DOHH2 (cell line): Measurements from ENCODE around the gene C1orf105.

ENCODE experiments used
- H3F3A ChIP-seq: fragments of 200-600 bp; sonication (generic), shearing (Covaris generic); 2 replicates; pipeline ENCODE4 v1.6.0; 2016; ENCODE audit warnings: antibody characterized with exemption, mild to moderate bottlenecking; ENCODE audit not compliant: control insufficient read depth, insufficient read depth
- H3K27ac ChIP-seq: fragments of 200-600 bp; sonication (generic); 2 replicates; pipeline ENCODE4 v1.5.1; 2014; ENCODE audit warnings: low read depth, mild to moderate bottlenecking, low read length, moderate library complexity
- H3K27me3 ChIP-seq: fragments of 200-600 bp; sonication (generic); 2 replicates; pipeline ENCODE4 v1.6.1; 2014; ENCODE audit warnings: mild to moderate bottlenecking, low read length, mixed read lengths; ENCODE audit not compliant: control insufficient read depth
- H3K36me3 ChIP-seq: fragments of 200-600 bp; sonication (generic); 2 replicates; pipeline ENCODE4 v1.6.1; 2014; ENCODE audit warnings: mild to moderate bottlenecking, low read length, moderate library complexity, mixed read lengths; ENCODE audit not compliant: control insufficient read depth
- H3K4me1 ChIP-seq: fragments of 200-600 bp; sonication (generic); 2 replicates; pipeline ENCODE4 v1.6.1; 2014; ENCODE audit warnings: mild to moderate bottlenecking, low read length, mixed read lengths; ENCODE audit not compliant: control insufficient read depth
- H3K4me2 ChIP-seq: fragments of 200-600 bp; sonication (generic); 2 replicates; pipeline ENCODE4 v1.6.0; 2014; ENCODE audit warnings: mild to moderate bottlenecking, low read length, moderate library complexity
- H3K4me3 ChIP-seq: fragments of 200-600 bp; sonication (generic); 2 replicates; pipeline ENCODE4 v1.5.1; 2014; ENCODE audit warnings: mild to moderate bottlenecking, low read length, mixed read lengths
- H3K79me2 ChIP-seq: fragments of 200-600 bp; sonication (generic); 2 replicates; pipeline ENCODE4 v1.6.1; 2014; ENCODE audit warnings: mild to moderate bottlenecking, low read length, mixed read lengths; ENCODE audit not compliant: control insufficient read depth
- H3K9me2 ChIP-seq: fragments of 200-600 bp; sonication (generic); replicated peaks from 2 replicates; pipeline ENCODE4 v1.6.1; 2014; ENCODE audit warnings: mild to moderate bottlenecking, low read length, mixed read lengths; ENCODE audit not compliant: control insufficient read depth
- H3K9me3 ChIP-seq: fragments of 200-600 bp; sonication (generic); 2 replicates; pipeline ENCODE4 v1.6.1; 2014; ENCODE audit warnings: antibody characterized with exemption, low read length, mixed read lengths; ENCODE audit not compliant: control insufficient read depth, insufficient read depth
- H4K20me1 ChIP-seq: fragments of 200-600 bp; sonication (generic); 2 replicates; pipeline ENCODE4 v1.6.0; 2014; ENCODE audit warnings: low read depth, mild to moderate bottlenecking, antibody characterized with exemption, low read length, moderate library complexity; ENCODE audit not compliant: control insufficient read depth, insufficient read depth
- CTCF ChIP-seq: fragments of 200-600 bp; sonication (generic); IDR thresholded peaks from one replicate; pipeline ENCODE4 v1.5.1; 2014; ENCODE audit warnings: antibody characterized with exemption, mild to moderate bottlenecking, low read depth, low read length; ENCODE audit not compliant: poor library complexity, severe bottlenecking
- EZH2phosphoT487 ChIP-seq: fragments of 200-600 bp; sonication (generic); IDR thresholded peaks from 2 replicates; pipeline ENCODE4 v1.6.1; 2017; ENCODE audit warnings: borderline replicate concordance, mild to moderate bottlenecking, antibody characterized with exemption, low read length, moderate library complexity, mixed read lengths

C1orf105 gene

GRCh38 chr1:172477216-172477615, 56.7 kb downstream of the C1orf105 start:
- no peaks in the 10 kb centered on the region for H3F3A ChIP-seq
- no peak overlapping the region for H3K4me3 ChIP-seq
- H3K9me2 ChIP-seq: no peaks in the 10 kb centered on the region
- no peak for TF ChIP-seq CTCF
- no peak for TF ChIP-seq EZH2phosphoT487
- H3K9me3 ChIP-seq: no peaks in the 10 kb centered on the region
- H3K79me2 ChIP-seq: no peaks in the 10 kb centered on the region
- no peak overlapping the region for H3K27ac ChIP-seq
- no peaks in the 10 kb centered on the region for H4K20me1 ChIP-seq
- no peaks in the 10 kb centered on the region for H3K4me1 ChIP-seq
- no peak overlapping the region for H3K4me2 ChIP-seq
- no peaks in the 10 kb centered on the region for H3K27me3 ChIP-seq
- no peaks in the 10 kb centered on the region for H3K36me3 ChIP-seq

GRCh38 chr1:172477741-172478140, 57.3 kb downstream of the C1orf105 start:
- no peaks in the 10 kb centered on the region for H3K79me2 ChIP-seq
- no peaks in the 10 kb centered on the region for H3F3A ChIP-seq
- no peaks in the 10 kb centered on the region for H3K9me3 ChIP-seq
- H3K27ac ChIP-seq: no peak overlapping the region
- H3K4me2 ChIP-seq: no peak overlapping the region
- no peaks in the 10 kb centered on the region for H3K4me1 ChIP-seq
- no peaks in the 10 kb centered on the region for H3K36me3 ChIP-seq
- H3K4me3 ChIP-seq: no peak overlapping the region
- no peaks in the 10 kb centered on the region for H3K27me3 ChIP-seq
- no peaks in the 10 kb centered on the region for H3K9me2 ChIP-seq
- no peak for TF ChIP-seq EZH2phosphoT487
- no peak for TF ChIP-seq CTCF
- H4K20me1 ChIP-seq: no peaks in the 10 kb centered on the region

GRCh38 chr1:172478485-172478884, 58.0 kb downstream of the C1orf105 start:
- Histone ChIP-seq H3K36me3 (no peaks in the 10 kb centered on the region), H3K9me2 (no peaks in the 10 kb centered on the region), H3K4me2 (no peak overlapping the region), H3K4me3 (no peak overlapping the region), H3K9me3 (no peaks in the 10 kb centered on the region), H4K20me1 (no peaks in the 10 kb centered on the region), H3K4me1 (no peaks in the 10 kb centered on the region), H3K27me3 (no peaks in the 10 kb centered on the region), H3F3A (no peaks in the 10 kb centered on the region), H3K27ac (no peak overlapping the region), H3K79me2 (no peaks in the 10 kb centered on the region)
- TF ChIP-seq EZH2phosphoT487 (no peak), CTCF (no peak)

- Histone ChIP-seq H3K4me2 (no peak overlapping the region), H3K9me3 (no peaks in the 10 kb centered on the region), H3F3A (no peaks in the 10 kb centered on the region), H3K79me2 (no peaks in the 10 kb centered on the region), H3K9me2 (no peaks in the 10 kb centered on the region), H3K27ac (no peak overlapping the region), H3K27me3 (no peaks in the 10 kb centered on the region), H4K20me1 (no peaks in the 10 kb centered on the region), H3K4me1 (no peaks in the 10 kb centered on the region), H3K4me3 (no peak overlapping the region), H3K36me3 (no peaks in the 10 kb centered on the region)
- no peak for TF ChIP-seq EZH2phosphoT487
- TF ChIP-seq CTCF: no peak
These were observed 59.9 kb downstream of the C1orf105 start for GRCh38 chr1:172480431-172480830.
